Neural progenitor cell (in vitro differentiated cells): ENCODE results near the gene DGKE. TPM values are rescaled to one million over a fixed set of nuclear protein-coding genes. Genes with fewer than 3 reads are reported as not detected.

Experiments used
- DNase-seq: peaks from one replicate; pipeline ENCODE4 v3.0.0-alpha.2; 2016; ENCODE audit warnings: low spot score
- H2AFZ ChIP-seq: fragments of 200-600 bp; sonication (generic); replicated peaks from 2 replicates; pipeline ENCODE4 v1.6.1; 2016; ENCODE audit warnings: antibody characterized with exemption
- H3F3A ChIP-seq: fragments of 200-600 bp; sonication (generic); 2 replicates; pipeline ENCODE4 v1.6.1; 2016; ENCODE audit warnings: antibody characterized with exemption, low read depth
- H3K27ac ChIP-seq: fragments of 200-600 bp; sonication (generic); 2 replicates; pipeline ENCODE4 v1.5.1; 2016; ENCODE audit warnings: mild to moderate bottlenecking
- H3K27me3 ChIP-seq: fragments of 200-600 bp; sonication (generic); 2 replicates; pipeline ENCODE4 v1.6.1; 2016; ENCODE audit warnings: mild to moderate bottlenecking, moderate library complexity
- H3K36me3 ChIP-seq: fragments of 200-600 bp; sonication (generic); 2 replicates; pipeline ENCODE4 v1.5.1; 2016
- H3K4me1 ChIP-seq: fragments of 200-600 bp; sonication (generic); 2 replicates; pipeline ENCODE4 v1.6.1; 2016; ENCODE audit warnings: mixed run types
- H3K4me2 ChIP-seq: fragments of 200-600 bp; sonication (generic); 2 replicates; pipeline ENCODE4 v1.6.1; 2016
- H3K4me3 ChIP-seq: fragments of 200-600 bp; sonication (generic); 2 replicates; pipeline ENCODE4 v1.5.1; 2016
- H3K79me2 ChIP-seq: fragments of 200-600 bp; sonication (generic); 2 replicates; pipeline ENCODE4 v1.6.1; 2016; ENCODE audit warnings: low read depth
- H3K9ac ChIP-seq: fragments of 200-600 bp; sonication (generic); 2 replicates; pipeline ENCODE4 v1.6.1; 2016
- H3K9me3 ChIP-seq: fragments of 200-600 bp; sonication (generic); 2 replicates; pipeline ENCODE4 v1.5.1; 2016; ENCODE audit warnings: low read depth
- H4K20me1 ChIP-seq: fragments of 200-600 bp; sonication (generic); 2 replicates; pipeline ENCODE4 v1.6.1; 2016; ENCODE audit warnings: low read depth
- H3K27ac Mint-ChIP-seq: 3 replicates; pipeline ENCODE4 v1.8.0; 2021; ENCODE audit warnings: mixed read lengths
- H3K27me3 Mint-ChIP-seq: 2 replicates; pipeline ENCODE4 v1.8.0; 2022; ENCODE audit warnings: low read depth, mild to moderate bottlenecking, inconsistent platforms, moderate library complexity, mixed read lengths; ENCODE audit not compliant: insufficient read depth
- H3K36me3 Mint-ChIP-seq: 3 replicates; pipeline ENCODE4 v1.8.0; 2021; ENCODE audit warnings: mixed read lengths
- H3K4me1 Mint-ChIP-seq: 3 replicates; pipeline ENCODE4 v1.8.0; 2021; ENCODE audit warnings: mixed read lengths
- H3K4me3 Mint-ChIP-seq: 3 replicates; pipeline ENCODE4 v1.8.0; 2021; ENCODE audit warnings: mild to moderate bottlenecking, moderate library complexity, mixed read lengths
- H3K9me3 Mint-ChIP-seq: 3 replicates; pipeline ENCODE4 v1.8.0; 2020; ENCODE audit warnings: mixed read lengths
- CTCF ChIP-seq: fragments of 200-600 bp; sonication (generic); IDR thresholded peaks from 2 replicates; pipeline ENCODE4 v1.5.1; 2017; ENCODE audit warnings: antibody characterized with exemption, mild to moderate bottlenecking
- EZH2 ChIP-seq: fragments of 200-600 bp; sonication (generic); IDR thresholded peaks from 2 replicates; pipeline ENCODE4 v1.6.1; 2017; ENCODE audit warnings: antibody characterized with exemption, mild to moderate bottlenecking, moderate library complexity
- EZH2phosphoT487 ChIP-seq: fragments of 200-600 bp; sonication (generic); IDR thresholded peaks from 2 replicates; pipeline ENCODE4 v1.6.1; 2017; ENCODE audit warnings: antibody characterized with exemption
- total RNA-seq: library from RNA; depleted of rRNA; stranded (reverse); fragments of >200 nt; gene quantifications from 2 replicates; pipeline ENCODE4 v1.2.3, GENCODE V29; 2015; ENCODE audit warnings: low replicate concordance

Gene DGKE
- total RNA-seq, 1 donor from 2014 or later = 7.5 TPM

- H3K4me2 ChIP-seq = no peak overlapping the region
- H3K36me3 ChIP-seq = no peaks in the 10 kb centered on the region
- peaks cover 27% of the 10 kb centered on the region for H3K27me3 ChIP-seq
- H4K20me1 ChIP-seq = no peaks in the 10 kb centered on the region
- Mint-ChIP-seq H3K4me1 (peaks cover 6% of the 10 kb centered on the region), H3K36me3 (peaks cover 11% of the 10 kb centered on the region), H3K9me3 (no peaks in the 10 kb centered on the region), H3K4me3 (no peak overlapping the region), H3K27me3 (peaks cover 5% of the 10 kb centered on the region), H3K27ac (no peak overlapping the region)
- no peak overlapping the region for H3K9ac ChIP-seq
- TF ChIP-seq EZH2 = no peak
- TF ChIP-seq CTCF = no peak
- no peak for TF ChIP-seq EZH2phosphoT487
- no peak overlapping the region for H3K27ac ChIP-seq
- no peaks in the 10 kb centered on the region for H3K79me2 ChIP-seq
- H3K9me3 ChIP-seq = no peaks in the 10 kb centered on the region
- no peak for DNase-seq
- peaks cover 3% of the 10 kb centered on the region for H3K4me1 ChIP-seq
- no peaks in the 10 kb centered on the region for H3F3A ChIP-seq
- H3K4me3 ChIP-seq = no peak overlapping the region
- no peak overlapping the region for H2AFZ ChIP-seq
Measured at GRCh38 chr17:56909742-56910508, 76.0 kb downstream of the DGKE start.

GRCh38 chr17:56910509-56911235 lies 76.7 kb downstream of the DGKE start:
- Histone ChIP-seq H3K9me3 (no peaks in the 10 kb centered on the region), H3K4me3 (no peak overlapping the region), H3F3A (no peaks in the 10 kb centered on the region), H3K27me3 (peaks cover 35% of the 10 kb centered on the region), H4K20me1 (no peaks in the 10 kb centered on the region), H3K4me2 (no peak overlapping the region), H3K27ac (no peak overlapping the region), H3K4me1 (peaks cover 8% of the 10 kb centered on the region), H2AFZ (no peak overlapping the region), H3K9ac (no peak overlapping the region), H3K36me3 (no peaks in the 10 kb centered on the region), H3K79me2 (no peaks in the 10 kb centered on the region)
- Mint-ChIP-seq H3K9me3 (no peaks in the 10 kb centered on the region), H3K27ac (no peak overlapping the region), H3K4me1 (peaks cover 10% of the 10 kb centered on the region), H3K36me3 (peaks cover 11% of the 10 kb centered on the region), H3K27me3 (peaks cover 9% of the 10 kb centered on the region), H3K4me3 (no peak overlapping the region)
- TF ChIP-seq CTCF (no peak), EZH2phosphoT487 (no peak), EZH2 (no peak)
- DNase-seq = no peak

GRCh38 chr17:56912105-56912999 lies 78.4 kb downstream of the DGKE start:
- Histone ChIP-seq H2AFZ (no peak overlapping the region), H3F3A (no peaks in the 10 kb centered on the region), H4K20me1 (no peaks in the 10 kb centered on the region), H3K4me2 (peak overlapping the region; percentile 89), H3K79me2 (no peaks in the 10 kb centered on the region), H3K27me3 (peaks cover 40% of the 10 kb centered on the region), H3K4me3 (no peak overlapping the region), H3K4me1 (peaks cover 8% of the 10 kb centered on the region), H3K36me3 (no peaks in the 10 kb centered on the region), H3K27ac (no peak overlapping the region), H3K9ac (no peak overlapping the region), H3K9me3 (no peaks in the 10 kb centered on the region)
- peak overlapping the region; percentile 90 for H3K4me3 Mint-ChIP-seq
- TF ChIP-seq EZH2 (no peak), CTCF (no peak), EZH2phosphoT487 (no peak)
- DNase-seq = no peak
- peaks cover 14% of the 10 kb centered on the region for H3K4me1 Mint-ChIP-seq
- H3K27ac Mint-ChIP-seq = no peak overlapping the region
- peaks cover 3% of the 10 kb centered on the region for H3K36me3 Mint-ChIP-seq
- H3K9me3 Mint-ChIP-seq = peaks cover 5% of the 10 kb centered on the region
- peaks cover 11% of the 10 kb centered on the region for H3K27me3 Mint-ChIP-seq
